Coronary artery (tissue), 2 donors: Measurements from ENCODE around the gene TIMM13.
A peak's percentile ranks its signal among the peaks of the same experiment; 100 is the strongest.
"Not testable (repeated sequence)": the region's sequence is repeated elsewhere in the genome, so short reads cannot be mapped to it uniquely, and the experiment has no call there.

Experiments
- DNase-seq: peaks from one replicate; pipeline ENCODE4 v3.0.0-alpha.2; 2017; ENCODE audit warnings: low spot score
- H3K27ac ChIP-seq, 2 donors: fragments of 200-600 bp; sonication (generic); one replicate each; pipeline ENCODE4 v1.5.1; 2016 to 2019
- H3K4me3 ChIP-seq: fragments of 200-600 bp; sonication (generic); 2 replicates; pipeline ENCODE4 v1.5.1; 2016; ENCODE audit warnings: mild to moderate bottlenecking, moderate library complexity
- CTCF ChIP-seq: fragments of 200-600 bp; sonication (generic); IDR thresholded peaks from one replicate; pipeline ENCODE4 v1.5.1; 2019; ENCODE audit warnings: antibody characterized with exemption

Gene TIMM13

GRCh38 chr19:2423071-2423914 is 4.1 kb downstream of the TIMM13 start:
- no peak for TF ChIP-seq CTCF
- DNase-seq: peak; percentile 61
- H3K27ac ChIP-seq: no peak overlapping the region
- H3K4me3 ChIP-seq: no peak overlapping the region

GRCh38 chr19:2421581-2422306 is 5.6 kb downstream of the TIMM13 start:
- Histone ChIP-seq H3K27ac (no peak overlapping the region), H3K4me3 (no peak overlapping the region)
- no peak for TF ChIP-seq CTCF
- no peak for DNase-seq

GRCh38 chr19:2420490-2420889 is 6.9 kb downstream of the TIMM13 start:
- DNase-seq: no peak
- Histone ChIP-seq H3K4me3 (no peak overlapping the region), H3K27ac (no peak overlapping the region)
- no peak for TF ChIP-seq CTCF

- DNase-seq: no peak
- Histone ChIP-seq H3K4me3 (no peak overlapping the region), H3K27ac (no peak overlapping the region)
- no peak for TF ChIP-seq CTCF
These were observed 7.6 kb downstream of the TIMM13 start for GRCh38 chr19:2419754-2420153.

- TF ChIP-seq CTCF: no peak
- no peak overlapping the region for H3K27ac ChIP-seq
- H3K4me3 ChIP-seq: no peak overlapping the region
- DNase-seq: no peak
These were observed 9.4 kb downstream of the TIMM13 start for GRCh38 chr19:2417881-2418406.

- H3K4me3 ChIP-seq, DNase-seq, H3K27ac ChIP-seq: not testable (repeated sequence)
These were observed 9.9 kb downstream of the TIMM13 start for GRCh38 chr19:2417436-2417835.

- Histone ChIP-seq H3K27ac (no peak overlapping the region), H3K4me3 (no peak overlapping the region)
- no peak for DNase-seq
- no peak for TF ChIP-seq CTCF
These were observed 10.9 kb downstream of the TIMM13 start for GRCh38 chr19:2416321-2417097.
